GDM1 (cell line): ENCODE data around the gene PARK7.

Source experiments
- DNase-seq: peaks from one replicate; lab custom pipeline; 2025; lab: John Stamatoyannopoulos, UW

Gene PARK7

DNA sequence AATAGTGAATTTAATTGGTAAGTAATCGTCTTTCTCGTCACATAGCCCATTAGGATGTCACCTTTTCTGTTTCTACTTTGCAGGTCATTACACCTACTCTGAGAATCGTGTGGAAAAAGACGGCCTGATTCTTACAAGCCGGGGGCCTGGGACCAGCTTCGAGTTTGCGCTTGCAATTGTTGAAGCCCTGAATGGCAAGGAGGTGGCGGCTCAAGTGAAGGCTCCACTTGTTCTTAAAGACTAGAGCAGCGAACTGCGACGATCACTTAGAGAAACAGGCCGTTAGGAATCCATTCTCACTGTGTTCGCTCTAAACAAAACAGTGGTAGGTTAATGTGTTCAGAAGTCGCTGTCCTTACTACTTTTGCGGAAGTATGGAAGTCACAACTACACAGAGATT is 23.3 kb downstream of the PARK7 start:
- no peak for DNase-seq

DNA sequence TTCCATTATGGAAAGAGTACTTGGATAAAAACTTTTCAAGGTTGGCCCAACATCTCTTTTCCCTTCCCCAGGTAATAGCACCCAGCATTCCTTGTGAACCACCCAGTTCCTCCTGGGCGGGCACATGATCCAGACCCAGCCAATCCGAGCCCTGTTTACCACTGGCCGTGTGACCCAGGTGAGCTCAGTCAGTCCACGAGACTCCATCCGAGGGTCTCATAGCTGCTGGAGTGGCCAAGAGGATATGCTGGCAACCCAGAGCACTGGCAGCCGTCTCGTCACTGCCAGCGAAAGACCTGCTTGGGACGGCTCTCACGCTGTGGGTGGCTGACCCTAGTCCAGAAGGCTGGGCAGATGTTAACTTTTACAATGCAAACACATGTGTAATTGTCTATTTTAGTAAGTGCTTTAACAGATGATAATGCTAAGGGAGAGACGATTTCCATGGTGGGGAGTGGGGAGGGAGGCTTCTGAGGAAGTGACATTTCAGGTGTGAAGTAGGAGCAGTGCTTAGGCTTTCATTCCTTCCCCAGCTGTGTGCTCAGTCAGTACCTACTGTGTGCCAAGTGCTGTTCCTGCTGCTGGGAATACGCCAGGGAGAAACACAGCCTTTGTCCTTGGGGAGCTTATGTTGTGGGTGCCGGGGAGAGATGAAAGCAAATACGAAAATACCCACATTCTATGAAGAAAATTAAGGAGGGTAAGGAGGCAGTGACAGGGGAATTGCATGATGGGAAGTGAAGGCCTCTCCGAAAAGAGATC is 24.5 kb downstream of the PARK7 start:
- no peak for DNase-seq

DNA sequence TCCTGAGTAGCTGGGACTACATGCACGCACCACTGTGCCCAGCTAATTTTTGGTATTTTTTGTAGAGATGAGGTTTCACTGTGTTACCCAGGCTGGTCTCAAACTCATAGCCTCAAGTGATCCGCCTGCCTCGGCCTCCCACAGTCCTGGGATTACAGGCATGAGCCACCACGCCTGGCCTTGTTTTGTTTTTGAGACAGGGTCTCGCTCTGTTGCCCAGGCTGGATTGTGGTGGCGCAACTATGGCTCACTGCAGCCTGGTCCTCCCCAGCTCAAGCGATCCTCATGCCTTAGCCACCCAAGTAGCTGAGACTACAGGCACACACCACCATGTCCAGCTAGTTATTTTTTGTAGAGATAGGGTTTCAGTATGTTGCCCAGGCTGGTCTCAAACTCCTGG is 26.0 kb downstream of the PARK7 start:
- no peak for DNase-seq

DNA sequence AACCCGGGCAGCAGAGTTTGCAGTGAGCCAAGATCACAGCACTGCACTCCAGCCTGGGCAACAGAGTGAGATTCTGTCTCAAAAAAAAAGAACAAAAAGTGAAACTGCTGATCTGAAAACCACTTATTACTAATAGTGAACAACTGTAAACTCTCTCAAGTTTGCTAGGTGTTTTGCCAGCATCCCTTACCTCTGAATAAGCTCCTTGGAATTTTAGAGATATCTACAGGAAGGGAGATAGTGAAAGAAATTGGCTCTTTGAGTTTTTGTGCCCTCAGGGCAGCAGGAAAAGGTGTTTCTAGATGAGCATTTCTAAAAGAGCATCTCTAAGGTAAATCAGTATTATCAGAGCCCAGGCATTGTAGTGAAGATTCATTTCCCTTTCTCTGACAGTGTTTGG is 27.1 kb downstream of the PARK7 start:
- no peak for DNase-seq

DNA sequence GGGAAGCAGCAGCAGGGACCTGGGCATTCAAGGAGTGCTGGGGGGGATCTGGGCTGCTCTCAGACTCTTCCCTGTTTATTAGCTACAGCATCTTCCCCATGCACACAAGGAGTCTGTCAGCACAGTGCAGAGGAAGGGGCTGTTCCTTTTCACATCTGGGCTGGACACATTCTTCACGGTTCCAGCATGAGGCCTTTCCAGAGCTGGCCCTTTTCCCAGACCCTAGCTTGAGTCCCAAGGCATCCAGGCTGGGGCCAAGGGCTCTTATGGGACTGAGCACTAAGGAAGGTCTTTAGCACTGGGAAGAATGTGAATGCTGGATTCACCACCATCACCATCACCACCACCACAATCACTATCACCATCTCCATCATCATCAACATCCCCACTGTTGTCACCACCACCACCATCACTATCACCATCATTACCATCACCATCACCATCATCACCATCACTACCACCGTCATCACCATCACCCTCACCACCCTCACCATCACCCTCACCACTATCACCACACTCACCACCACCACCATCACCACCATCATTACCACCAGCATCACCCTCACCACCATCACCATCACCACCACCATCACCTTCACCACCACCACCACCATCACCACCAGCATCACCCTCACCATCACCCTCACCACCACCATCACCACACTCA is 28.4 kb downstream of the PARK7 start:
- no peak for DNase-seq

DNA sequence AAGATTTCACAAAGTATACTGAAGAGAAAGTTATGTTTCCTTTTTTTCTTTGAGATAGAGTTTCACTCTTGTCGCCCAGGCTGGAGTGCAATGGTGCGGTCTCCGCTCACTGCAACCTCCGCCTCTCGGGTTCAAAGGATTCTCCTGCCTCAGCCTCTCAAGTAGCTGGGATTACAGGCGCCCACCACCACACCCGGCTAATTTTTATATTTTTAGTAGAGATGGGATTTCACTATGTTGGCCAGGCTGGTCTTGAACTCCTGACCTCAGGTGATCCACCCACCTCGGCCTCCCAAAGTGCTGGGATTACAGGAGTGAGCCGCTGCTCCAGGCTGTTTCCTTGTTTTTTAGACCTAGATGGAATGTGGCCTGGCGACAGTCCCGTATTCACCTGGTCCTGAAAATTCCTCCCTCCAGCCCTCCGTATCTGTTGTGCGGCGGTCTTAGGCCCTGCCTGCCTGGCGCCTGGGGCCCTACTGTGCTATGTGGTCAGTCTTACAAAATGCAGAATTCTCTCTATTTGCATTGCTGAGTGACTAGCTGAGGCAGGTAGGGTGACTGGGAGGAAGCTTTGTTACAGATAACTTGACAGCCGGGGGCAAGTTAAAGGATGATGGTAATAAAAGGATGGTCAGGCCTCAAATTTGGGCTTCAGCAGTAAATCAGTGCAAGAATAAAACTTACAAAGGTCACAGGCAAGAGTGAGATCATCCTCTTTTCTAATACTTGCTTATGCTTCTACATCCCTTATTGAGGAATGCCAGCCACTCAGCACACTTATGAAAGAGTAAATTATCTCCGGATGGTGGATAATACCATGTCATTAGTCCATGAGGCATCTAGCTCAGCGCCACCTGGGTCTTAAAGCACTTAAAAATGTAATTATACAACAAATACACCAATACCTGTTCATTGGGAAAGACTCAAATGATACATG is 30.3 kb downstream of the PARK7 start:
- no peak for DNase-seq

DNA sequence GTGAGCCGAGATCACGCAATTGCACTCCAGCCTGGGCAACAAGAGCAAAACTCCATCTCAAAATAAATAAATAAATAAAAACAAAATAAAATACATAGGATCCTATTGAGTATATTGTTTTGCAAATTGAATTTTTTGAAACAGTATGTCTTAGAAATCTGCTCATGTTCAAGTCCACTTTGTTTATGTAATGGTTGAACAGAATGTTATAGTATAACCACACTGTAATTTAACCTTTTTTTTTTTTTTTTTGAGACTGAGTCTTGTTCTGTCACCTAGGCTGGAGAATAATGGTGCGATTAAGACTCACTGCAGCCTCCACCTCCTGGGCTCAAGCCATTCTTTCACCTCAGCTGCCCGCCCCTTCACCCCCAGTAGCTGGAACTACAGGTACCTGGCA is 31.4 kb downstream of the PARK7 start:
- DNase-seq, result no peak

DNA sequence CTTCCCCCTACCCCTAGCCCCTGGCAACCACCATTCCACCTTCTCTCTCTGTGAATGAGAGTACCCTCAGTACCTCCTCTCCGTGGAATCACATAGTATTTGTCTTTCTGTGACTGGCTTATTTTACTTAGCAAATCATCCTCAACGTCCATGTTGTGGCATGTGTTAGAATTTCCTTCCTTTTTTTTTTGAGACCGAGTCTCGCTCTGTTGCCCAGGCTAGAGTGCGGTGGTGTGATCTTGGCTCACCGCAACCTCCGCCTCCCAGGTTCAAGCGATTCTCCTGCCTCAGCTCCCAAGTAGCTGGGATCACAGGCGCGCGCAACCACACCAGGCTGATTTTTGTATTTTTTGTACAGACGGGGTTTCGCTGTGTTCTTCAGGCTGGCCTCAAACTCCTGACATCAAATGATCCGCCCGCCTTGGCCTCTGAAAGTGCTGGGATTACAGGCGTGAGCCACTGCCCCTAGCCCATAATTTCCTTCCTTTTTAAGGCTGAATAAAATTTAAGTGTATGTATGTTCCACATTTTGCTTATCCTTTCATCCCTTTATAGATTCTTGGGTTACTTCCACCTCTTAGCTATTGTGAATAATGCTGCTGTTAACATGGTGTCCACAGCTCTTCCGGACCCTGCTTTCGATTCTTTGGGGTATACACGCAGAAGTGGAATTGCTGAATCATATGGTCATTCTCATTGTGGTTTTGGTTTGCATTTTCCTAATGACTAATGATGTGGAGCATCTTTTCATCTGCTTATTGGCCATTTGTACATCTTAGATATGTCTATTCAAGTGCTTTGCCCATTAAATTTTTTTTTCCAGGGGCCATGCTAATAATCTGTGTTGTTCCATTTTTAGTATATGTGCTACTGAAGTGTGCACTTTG is 32.3 kb downstream of the PARK7 start:
- no peak for DNase-seq

DNA sequence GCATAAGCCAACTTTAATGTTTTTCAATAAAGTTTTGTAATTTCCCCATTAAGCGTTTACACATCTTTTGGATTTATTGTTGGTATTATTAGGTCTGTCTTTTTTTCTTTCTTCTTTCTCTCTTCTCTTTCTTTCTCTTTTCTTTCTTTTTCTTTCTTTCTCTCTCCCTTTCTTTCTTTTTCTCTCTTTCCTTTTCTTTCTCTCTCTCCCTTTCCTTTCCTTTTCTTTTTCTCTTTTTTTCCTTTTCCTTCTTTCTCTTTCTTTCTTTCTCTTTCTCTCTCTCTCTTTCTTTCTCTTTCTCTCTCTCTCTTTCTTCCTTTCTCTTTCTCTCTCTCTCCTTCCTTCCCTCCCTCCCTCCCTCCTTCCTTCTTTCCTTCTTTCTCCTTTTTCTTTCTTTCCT is 33.3 kb downstream of the PARK7 start:
- no peak for DNase-seq

DNA sequence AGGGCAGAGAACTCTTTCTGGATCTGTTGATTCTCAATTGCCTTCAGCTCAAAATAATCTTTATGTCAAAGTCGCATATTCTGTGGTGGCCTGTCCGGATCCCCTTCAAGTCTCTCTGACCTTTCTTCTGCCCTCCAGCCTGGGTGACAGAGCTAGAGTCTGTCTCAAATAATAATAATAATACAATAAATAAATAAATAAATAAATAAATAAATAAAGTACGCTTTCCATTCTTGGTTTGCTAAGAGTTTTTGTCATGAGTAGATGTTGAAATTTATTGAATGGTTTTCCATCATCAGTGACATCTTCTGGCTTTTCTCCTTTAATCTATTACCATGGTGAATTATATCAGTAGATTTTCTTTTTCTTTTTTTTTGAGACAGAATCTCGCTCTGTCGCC is 33.9 kb downstream of the PARK7 start:
- DNase-seq, result no peak

DNA sequence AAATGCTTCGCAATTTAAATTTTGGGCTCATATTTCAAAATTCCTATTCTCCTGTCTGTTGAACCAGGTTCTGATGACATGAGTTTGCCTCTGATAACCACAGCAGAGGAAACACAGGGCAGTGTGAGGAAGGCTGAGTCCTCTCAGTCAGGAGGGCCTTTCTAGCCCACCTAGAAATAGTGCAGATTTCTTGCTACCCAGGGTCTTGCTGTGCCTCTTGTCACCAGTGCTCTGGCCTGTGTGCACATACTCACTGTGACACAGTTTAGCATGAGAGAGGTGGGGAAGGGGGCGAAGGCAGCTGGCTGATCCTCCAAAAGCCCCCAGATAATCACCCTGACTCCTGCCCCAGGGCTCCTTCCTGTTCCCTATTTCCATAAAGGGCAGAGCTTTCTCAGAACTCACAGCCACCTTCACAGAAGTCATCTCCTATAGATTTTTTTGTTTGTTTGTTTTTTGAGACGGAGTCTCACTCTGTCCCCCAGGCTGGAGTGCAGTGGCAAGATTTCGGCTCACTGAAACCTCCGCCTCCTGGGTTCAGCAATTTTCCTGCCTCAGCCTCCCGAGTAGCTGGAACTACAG is 40.9 kb downstream of the PARK7 start:
- DNase-seq, result no peak

DNA sequence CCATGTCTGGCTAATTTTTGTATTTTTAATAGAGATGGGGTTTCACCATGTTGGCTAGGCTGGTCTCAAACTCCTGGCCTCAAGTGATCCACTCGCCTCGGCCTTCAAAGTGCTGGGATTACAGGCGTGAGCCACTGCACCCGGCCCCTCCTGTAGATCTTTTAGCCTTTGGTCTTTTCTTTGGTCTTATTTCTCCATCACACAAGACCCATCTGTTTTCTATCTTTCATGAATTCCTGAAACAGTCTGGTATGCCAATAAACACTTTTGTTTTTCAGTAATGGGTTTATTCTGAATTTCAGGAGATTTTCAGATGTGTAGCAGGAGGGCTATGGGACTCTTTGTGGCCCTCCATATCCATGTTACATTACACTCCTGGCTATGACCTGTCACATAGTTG is 41.4 kb downstream of the PARK7 start:
- no peak for DNase-seq

DNA sequence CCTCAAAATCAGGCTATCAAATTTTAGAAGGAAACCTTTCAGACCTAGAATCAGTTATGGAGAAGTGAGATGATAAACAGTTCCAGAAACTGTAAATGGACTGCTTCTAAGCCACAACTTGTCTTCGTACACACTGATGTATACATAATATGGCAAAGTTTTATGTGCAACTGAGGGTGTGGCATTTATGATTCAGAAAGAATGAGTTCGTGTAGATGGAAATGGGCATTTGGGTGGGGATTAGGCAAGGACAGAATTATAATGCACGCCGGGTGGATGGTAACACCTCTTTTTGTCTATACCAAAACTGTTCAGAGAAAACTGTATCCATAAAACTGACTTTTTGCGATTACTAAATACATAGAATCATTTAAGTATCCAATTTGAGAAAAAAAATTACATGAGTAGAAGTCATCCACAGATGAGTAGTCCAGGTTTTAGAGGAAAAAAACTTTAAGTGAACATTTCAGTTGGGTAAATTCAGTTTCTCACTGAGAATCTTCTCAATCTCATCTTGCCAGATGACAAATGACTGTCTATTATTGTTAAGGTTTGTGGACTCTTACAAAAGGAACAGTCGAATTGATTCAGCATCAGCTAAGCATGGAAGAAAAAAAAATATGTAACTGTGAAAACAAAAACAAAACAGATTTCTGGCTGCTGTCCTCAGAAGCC is 42.1 kb downstream of the PARK7 start:
- no peak for DNase-seq

DNA sequence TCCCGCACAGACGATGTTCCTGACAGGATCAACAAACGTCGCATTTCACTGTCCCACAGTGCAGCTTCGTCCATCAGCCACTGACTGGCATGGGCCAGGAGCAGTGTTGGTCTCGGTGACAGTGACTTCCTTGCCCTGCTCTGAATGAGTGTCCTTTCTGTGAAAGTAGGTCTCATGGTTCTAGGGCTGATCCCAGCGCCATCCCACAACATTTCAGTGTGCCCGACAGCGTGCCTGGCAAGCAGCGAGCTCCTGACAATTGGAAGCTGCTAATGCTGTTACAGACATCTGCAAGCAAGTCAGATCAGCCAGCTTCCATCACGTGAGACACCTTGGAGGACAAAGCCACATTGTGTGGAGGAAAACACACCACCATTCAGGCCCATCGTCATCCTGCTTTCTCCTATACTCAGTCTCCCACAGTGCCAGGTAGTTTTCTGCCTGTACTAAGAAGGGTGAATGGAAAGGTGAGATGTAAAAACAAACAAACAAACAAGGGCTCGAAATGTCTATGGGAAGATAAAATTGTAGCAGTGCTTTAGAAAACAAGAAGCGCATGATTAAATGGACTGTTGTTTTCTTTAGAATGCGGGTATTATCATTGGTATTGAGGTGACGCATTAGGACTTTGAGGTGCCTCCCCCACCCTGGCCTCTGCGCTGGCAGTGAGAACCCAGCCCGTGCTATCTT is 42.7 kb downstream of the PARK7 start:
- DNase-seq, result no peak

DNA sequence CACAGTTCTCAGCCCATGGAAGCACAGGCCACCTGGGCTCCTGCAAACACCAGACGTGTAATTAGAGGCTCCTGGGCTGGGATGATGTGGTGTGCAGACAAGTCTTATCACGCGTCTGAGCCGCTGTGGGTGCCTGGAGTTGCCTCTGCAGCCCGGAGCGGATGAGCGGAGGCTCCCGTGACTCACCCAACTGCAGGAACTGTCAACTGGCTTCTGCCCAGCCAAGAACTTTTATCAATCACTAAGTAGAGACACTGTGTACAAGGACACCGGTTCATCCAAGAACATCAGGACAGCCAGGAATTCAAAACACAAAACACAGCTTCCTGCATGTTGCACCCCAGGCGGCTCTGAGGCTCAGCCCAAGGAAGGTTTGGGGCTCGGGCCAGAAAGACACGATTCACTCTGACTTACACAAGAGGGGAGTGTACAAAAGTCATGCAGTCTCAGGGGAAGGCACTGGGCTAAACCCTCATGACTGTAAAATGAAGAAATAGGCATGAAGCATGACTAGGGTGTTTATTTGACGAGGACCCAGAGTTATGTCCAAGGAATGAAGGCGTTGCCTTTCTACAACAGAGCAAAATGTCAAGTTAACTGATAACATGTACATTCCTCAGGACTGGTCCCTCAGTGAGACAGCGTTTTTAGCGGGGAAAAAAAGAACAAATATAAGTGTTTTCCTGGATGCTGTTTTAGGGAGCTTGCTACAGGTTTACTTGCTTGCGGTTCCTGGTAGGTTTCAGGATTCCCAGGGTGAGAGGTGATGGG is 43.5 kb downstream of the PARK7 start:
- DNase-seq, result no peak

DNA sequence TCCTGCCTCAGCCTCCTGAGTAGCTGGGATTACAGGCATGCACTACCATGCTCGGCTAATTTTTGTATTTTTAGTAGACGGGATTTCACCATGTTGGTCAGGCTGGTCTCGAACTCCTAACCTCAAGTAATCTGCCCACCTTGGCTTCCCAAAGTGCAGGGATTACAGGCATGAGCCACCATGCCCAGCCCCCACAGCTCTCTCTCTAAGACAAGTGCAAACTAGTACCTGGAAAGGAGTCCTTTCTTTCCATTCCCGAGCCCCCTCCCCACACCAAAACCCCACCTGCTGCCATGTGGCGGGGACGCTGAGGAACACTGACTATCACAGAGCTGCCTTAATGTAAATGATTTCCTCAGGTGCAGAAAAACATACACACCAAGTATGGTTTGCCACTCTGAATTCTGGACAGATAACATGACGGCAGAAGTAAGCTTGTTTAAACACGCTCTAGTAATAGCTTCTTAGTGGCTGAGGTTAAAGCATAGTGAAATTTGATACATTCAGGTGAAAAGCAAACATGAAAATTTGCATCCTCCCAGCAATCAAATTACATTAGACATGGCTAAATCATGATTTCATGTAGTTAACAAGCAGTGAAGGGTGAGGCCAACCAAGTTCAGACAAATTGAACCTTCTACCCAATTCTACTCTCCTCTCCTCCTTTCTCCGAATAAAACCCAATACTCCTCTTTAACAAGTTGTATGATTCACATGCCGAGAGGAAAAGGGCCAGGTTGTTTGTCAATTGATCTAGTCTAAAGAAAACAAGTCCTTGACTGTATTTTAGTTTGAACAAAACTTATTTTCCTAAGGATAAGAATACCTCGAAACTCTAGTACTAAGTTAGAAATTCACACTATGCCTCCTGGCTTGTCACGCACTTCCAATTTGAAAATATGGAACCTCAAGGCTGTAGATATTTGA is 44.8 kb downstream of the PARK7 start:
- no peak for DNase-seq

DNA sequence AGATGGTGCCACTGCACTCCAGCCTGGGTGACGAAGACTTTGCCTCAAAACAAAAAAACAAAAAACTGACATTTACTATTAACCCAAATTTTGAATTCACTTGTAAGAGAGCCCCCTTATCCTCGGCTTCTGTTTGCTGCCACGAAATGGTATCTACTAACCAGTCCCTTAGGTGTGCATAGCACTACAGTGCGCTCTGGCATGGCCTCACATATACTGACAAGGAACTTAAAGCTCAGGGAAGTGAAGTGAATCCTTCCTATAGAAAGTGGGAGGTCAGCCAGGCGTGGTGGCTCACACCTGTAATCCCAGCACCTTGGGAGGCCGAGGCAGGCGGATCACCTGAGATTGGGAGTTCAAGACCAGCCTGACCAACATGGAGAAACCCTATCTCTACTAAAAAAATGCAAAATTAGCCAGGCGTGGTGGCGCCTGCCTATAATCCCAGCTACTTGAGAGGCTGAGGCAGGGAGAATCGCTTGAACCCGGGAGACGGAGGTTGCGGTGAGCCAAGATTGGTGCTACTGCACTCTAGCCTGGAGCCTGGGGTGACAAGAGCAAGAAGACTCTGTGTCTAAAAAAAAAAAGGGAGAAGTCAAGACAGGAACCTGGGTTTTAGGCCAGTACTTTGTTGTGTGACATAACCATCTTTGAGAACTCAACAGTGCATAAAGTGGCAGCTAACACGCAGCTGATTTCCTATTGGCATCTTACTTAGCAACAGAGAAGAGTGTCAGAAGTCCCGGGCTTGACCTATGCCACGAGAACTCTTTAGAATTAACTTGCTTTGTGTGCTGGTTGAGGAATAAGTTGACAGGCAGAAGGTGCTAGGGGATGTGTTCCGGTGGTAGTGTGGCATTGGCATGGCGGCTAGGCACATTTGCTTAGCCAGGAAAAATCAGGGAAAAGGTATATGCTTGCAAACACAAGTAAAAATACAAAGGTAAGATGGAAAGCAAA is 47.8 kb downstream of the PARK7 start:
- DNase-seq, result no peak
